ENCODE measurements around the gene TCTN3. TPM values are rescaled to one million over a fixed set of nuclear protein-coding genes. Genes with fewer than 3 reads are reported as not detected.
"Not testable (repeated sequence)": the region's sequence is repeated elsewhere in the genome, so short reads cannot be mapped to it uniquely, and the experiment has no call there.

Gene TCTN3
- polyA plus RNA-seq, 1 donor: 23.5 TPM

GRCh38 chr10:95628786-95629185 lies 64.9 kb downstream of the TCTN3 start:
- DNase-seq (ENCODE audit: low read depth): no peak

- DNase-seq (ENCODE audit: low read depth): no peak
Measured at GRCh38 chr10:95626500-95626899, 67.2 kb downstream of the TCTN3 start.

GRCh38 chr10:95620415-95620814 lies 73.3 kb downstream of the TCTN3 start:
- not testable (repeated sequence) for DNase-seq (ENCODE audit: low read depth)

GRCh38 chr10:95618101-95618500 lies 75.6 kb downstream of the TCTN3 start:
- DNase-seq (ENCODE audit: low read depth): no peak

GRCh38 chr10:95616446-95616845 lies 77.3 kb downstream of the TCTN3 start:
- no peak for DNase-seq (ENCODE audit: low read depth)

Other genes starting within 250 kb of the TCTN3 start
- 76.7 TPM for gene SORBS1, start 132.6 kb downstream of the TCTN3 start, polyA plus RNA-seq (ENCODE audit: insufficient read length)
- 35.5 TPM for gene ALDH18A1, start 37.2 kb downstream of the TCTN3 start, polyA plus RNA-seq (ENCODE audit: insufficient read length)
- 12.3 TPM for gene ENTPD1, start 62.2 kb upstream of the TCTN3 start, polyA plus RNA-seq (ENCODE audit: insufficient read length)
- gene CC2D2B, start 214.0 kb upstream of the TCTN3 start, polyA plus RNA-seq (ENCODE audit: insufficient read length): 1.5 TPM

Measured in forelimb muscle (tissue), 1 donor.